HG03439 (cell line): ENCODE data around the gene PPY.
"Not testable (repeated sequence)": the region's sequence is repeated elsewhere in the genome, so short reads cannot be mapped to it uniquely, and the experiment has no call there.

Source experiments
- ATAC-seq: cut with Tn5 transposase; IDR thresholded peaks from one replicate; pipeline ENCODE4 v1.9.1; 2021; ENCODE audit warnings: mild to moderate bottlenecking, moderate library complexity; ENCODE audit not compliant: unreplicated experiment

The PPY gene

GRCh38 chr17:43932923-43933322, 9.4 kb downstream of the PPY start:
- no peak for ATAC-seq

GRCh38 chr17:43932357-43932756, 9.9 kb downstream of the PPY start:
- no peak for ATAC-seq

GRCh38 chr17:43931062-43931571, 11.2 kb downstream of the PPY start:
- no peak for ATAC-seq

- no peak for ATAC-seq
These were observed 13.7 kb downstream of the PPY start for GRCh38 chr17:43928609-43929008.

GRCh38 chr17:43927929-43928328, 14.3 kb downstream of the PPY start:
- ATAC-seq: not testable (repeated sequence)

- ATAC-seq: no peak
These were observed 15.0 kb downstream of the PPY start for GRCh38 chr17:43927060-43927864.

- no peak for ATAC-seq
These were observed 17.7 kb downstream of the PPY start for GRCh38 chr17:43924558-43924957.

- ATAC-seq: no peak
These were observed 21.7 kb downstream of the PPY start for GRCh38 chr17:43920500-43921095.

- ATAC-seq: no peak
These were observed 24.3 kb downstream of the PPY start for GRCh38 chr17:43918026-43918389.

- ATAC-seq: no peak
These were observed 24.8 kb downstream of the PPY start for GRCh38 chr17:43917348-43918025.

- no peak for ATAC-seq
These were observed 25.3 kb downstream of the PPY start for GRCh38 chr17:43917016-43917347.

GRCh38 chr17:43916385-43916784, 25.9 kb downstream of the PPY start:
- no peak for ATAC-seq

GRCh38 chr17:43915559-43915958, 26.7 kb downstream of the PPY start:
- ATAC-seq: no peak

GRCh38 chr17:43914451-43914850, 27.8 kb downstream of the PPY start:
- ATAC-seq: no peak

GRCh38 chr17:43913584-43913983, 28.7 kb downstream of the PPY start:
- ATAC-seq: no peak

- no peak for ATAC-seq
These were observed 29.5 kb downstream of the PPY start for GRCh38 chr17:43912635-43913304.

GRCh38 chr17:43911904-43912303, 30.4 kb downstream of the PPY start:
- ATAC-seq: no peak

- ATAC-seq: no peak
These were observed 32.6 kb downstream of the PPY start for GRCh38 chr17:43909537-43910231.

- no peak for ATAC-seq
These were observed 34.1 kb downstream of the PPY start for GRCh38 chr17:43907998-43908721.

- no peak for ATAC-seq
These were observed 34.8 kb downstream of the PPY start, which contains the start of gene MPP2 for GRCh38 chr17:43907425-43907981. Gene MPP2, minus strand, starts transcription at chr17:43907536. Its CDS starts 3,076 bp downstream, at chr17:43904460.
